Esophagus squamous epithelium (tissue), 5 donors: ENCODE measurements around the gene FAM72A. TPM values are rescaled to one million over a fixed set of nuclear protein-coding genes. Genes with fewer than 3 reads are reported as not detected.

Source experiments
- DNase-seq: peaks from one replicate; lab custom pipeline; 2025; lab: John Stamatoyannopoulos, UW
- H3K27ac ChIP-seq, 4 donors: fragments of 200-600 bp; sonication (generic); one replicate each; pipeline ENCODE4 v1.5.1; 2016 to 2019; ENCODE audit warnings: mild to moderate bottlenecking in 1 of 4
- H3K27me3 ChIP-seq, 4 donors: fragments of 200-600 bp; sonication (generic); 1 replicate in 3 of 4; 2 replicates in 1 of 4; pipeline versions ENCODE4 v1.5.1 to v1.6.0; 2017 to 2021; ENCODE audit warnings: antibody characterized with exemption in 1 of 4
- H3K36me3 ChIP-seq, 3 donors: fragments of 200-600 bp; sonication (generic); one replicate each; pipeline ENCODE4 v1.5.1; 2016 to 2019
- H3K4me1 ChIP-seq, 3 donors: fragments of 200-600 bp; sonication (generic); one replicate each; pipeline ENCODE4 v1.5.1; 2017 to 2019
- H3K4me3 ChIP-seq, 4 donors: fragments of 200-600 bp; sonication (generic); 1 replicate in 3 of 4; 2 replicates in 1 of 4; pipeline ENCODE4 v1.5.1; 2016 to 2019; ENCODE audit warnings: mild to moderate bottlenecking in 2 of 4, moderate library complexity in 1 of 4
- H3K9me3 ChIP-seq, 3 donors: fragments of 200-600 bp; sonication (generic); one replicate each; pipeline ENCODE4 v1.5.1; 2016 to 2019
- POLR2A ChIP-seq, 4 donors: fragments of 450-650 bp; IDR thresholded peaks; one replicate each; pipeline ENCODE4 v1.6.1; 2017; ENCODE audit warnings: antibody characterized with exemption in 4 of 4, mild to moderate bottlenecking in 4 of 4, moderate library complexity in 3 of 4
- WGBS, 2 donors: methylation state at CpG; one replicate each; pipeline ENCODE4 v1.1.5; 2018; 5-methylcytosine and 5-hydroxymethylcytosine counted together
- intact Hi-C: fragments of 100-400 bp; cut with DNase I; formaldehyde crosslinking; loops from one replicate; pipeline ENCODE4 v1.15.0; 2022
- total RNA-seq, 4 donors: library from RNA; depleted of rRNA; stranded (reverse); fragments of >200 nt; gene quantifications; one replicate each; pipeline ENCODE4 v1.1.0, GENCODE V29; 2016
- TF ChIP-seq, protein P1 (sequence below), 6 experiments: fragments of 450-650 bp in 4 of 6; fragments of 200-600 bp in 2 of 6; sonication (generic) in 2 of 6; IDR thresholded peaks; one replicate each; pipeline ENCODE4 v1.5.1; 2016 to 2019; ENCODE audit warnings: antibody characterized with exemption in 6 of 6, mild to moderate bottlenecking in 4 of 6, moderate library complexity in 4 of 6
- donor health status: DM: yes; HTN: yes; CAD: no.

The FAM72A gene
- total RNA-seq, 4 donors from 2014 or later, result 2.5 to 4.2 (median 3.7) TPM; not detected in 1

GRCh38 chr1:206136241-206136640 is 66.4 kb downstream of the FAM72A start:
- Histone ChIP-seq H3K4me1 (no peaks in the 10 kb centered on the region), H3K9me3 (no peaks in the 10 kb centered on the region), H3K36me3 (no peaks in the 10 kb centered on the region), H3K4me3 (no peak overlapping the region), H3K27me3 (peaks cover 0 to 38% (median 0%) of the 10 kb centered on the region in 4 donors), H3K27ac (no peak overlapping the region)
- WGBS, 2 donors, result 37 to 40% methylated on average over 2 of the region's 2 CpGs
- intact Hi-C loops, result no loop called here
- no peak for TF ChIP-seq POLR2A (IDR thresholded peaks at IDR 0.05)
- TF ChIP-seq, protein P1, sequence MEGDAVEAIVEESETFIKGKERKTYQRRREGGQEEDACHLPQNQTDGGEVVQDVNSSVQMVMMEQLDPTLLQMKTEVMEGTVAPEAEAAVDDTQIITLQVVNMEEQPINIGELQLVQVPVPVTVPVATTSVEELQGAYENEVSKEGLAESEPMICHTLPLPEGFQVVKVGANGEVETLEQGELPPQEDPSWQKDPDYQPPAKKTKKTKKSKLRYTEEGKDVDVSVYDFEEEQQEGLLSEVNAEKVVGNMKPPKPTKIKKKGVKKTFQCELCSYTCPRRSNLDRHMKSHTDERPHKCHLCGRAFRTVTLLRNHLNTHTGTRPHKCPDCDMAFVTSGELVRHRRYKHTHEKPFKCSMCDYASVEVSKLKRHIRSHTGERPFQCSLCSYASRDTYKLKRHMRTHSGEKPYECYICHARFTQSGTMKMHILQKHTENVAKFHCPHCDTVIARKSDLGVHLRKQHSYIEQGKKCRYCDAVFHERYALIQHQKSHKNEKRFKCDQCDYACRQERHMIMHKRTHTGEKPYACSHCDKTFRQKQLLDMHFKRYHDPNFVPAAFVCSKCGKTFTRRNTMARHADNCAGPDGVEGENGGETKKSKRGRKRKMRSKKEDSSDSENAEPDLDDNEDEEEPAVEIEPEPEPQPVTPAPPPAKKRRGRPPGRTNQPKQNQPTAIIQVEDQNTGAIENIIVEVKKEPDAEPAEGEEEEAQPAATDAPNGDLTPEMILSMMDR (IDR thresholded peaks at IDR 0.05), result no peak
- DNase-seq, result no peak

Other genes with a start within 250 kb of the FAM72A start
- gene RAB7B, start 199.4 kb downstream of the FAM72A start, total RNA-seq, result 10 to 100 TPM; 15.8 to 24.2 (median 21.4) TPM
- under 1 TPM in 3 of 4 donors, not detected in 1; 0.32 to 0.48 (median 0.38) TPM for gene CTSE, start 178.9 kb downstream of the FAM72A start, total RNA-seq
- gene RHEX, start 149.7 kb downstream of the FAM72A start, total RNA-seq, result 10 to 100 TPM in 1 of 4 donors, 1 to 10 TPM in 1, under 1 TPM in 1, not detected in 1; 0.72 to 21.9 (median 4.5) TPM
- not detected for gene AVPR1B, start 85.5 kb downstream of the FAM72A start, total RNA-seq
- gene SRGAP2, start 702 bp upstream of the FAM72A start, total RNA-seq, result 10 to 100 TPM; 23.5 to 39.1 (median 28.1) TPM